22Rv1 (cell line): ENCODE measurements around the gene TMUB2.
"Not testable (repeated sequence)": the region's sequence is repeated elsewhere in the genome, so short reads cannot be mapped to it uniquely, and the experiment has no call there.

Experiments
- H3K27ac ChIP-seq: fragments of 450-650 bp; 2 replicates; pipeline ENCODE4 v1.5.1; 2017
- CTCF ChIP-seq: fragments of 450-650 bp; IDR thresholded peaks from 2 replicates; pipeline ENCODE4 v1.5.1; 2017; ENCODE audit warnings: mild to moderate bottlenecking
- ZFX ChIP-seq: fragments of 450-650 bp; IDR thresholded peaks from 2 replicates; pipeline ENCODE4 v1.6.1; 2017; ENCODE audit warnings: antibody characterized with exemption, borderline replicate concordance

TMUB2 gene

GRCh38 chr17:44233582-44233981 is 46.8 kb downstream of the TMUB2 start:
- no peak overlapping the region for H3K27ac ChIP-seq
- no peak for TF ChIP-seq CTCF
- no peak for TF ChIP-seq ZFX

- TF ChIP-seq CTCF (no peak), ZFX (no peak)
- no peak overlapping the region for H3K27ac ChIP-seq
Measured at GRCh38 chr17:44235583-44235936, 48.8 kb downstream of the TMUB2 start.

- TF ChIP-seq CTCF, result no peak
- no peak for TF ChIP-seq ZFX
- no peak overlapping the region for H3K27ac ChIP-seq
Measured at GRCh38 chr17:44236444-44236991, 49.7 kb downstream of the TMUB2 start.

GRCh38 chr17:44237886-44238285 is 51.1 kb downstream of the TMUB2 start:
- H3K27ac ChIP-seq, result not testable (repeated sequence)

GRCh38 chr17:44241106-44241624 is 54.4 kb downstream of the TMUB2 start:
- no peak overlapping the region for H3K27ac ChIP-seq
- TF ChIP-seq CTCF, result no peak
- no peak for TF ChIP-seq ZFX
